ENCODE data around the gene PPFIBP2.

DNA sequence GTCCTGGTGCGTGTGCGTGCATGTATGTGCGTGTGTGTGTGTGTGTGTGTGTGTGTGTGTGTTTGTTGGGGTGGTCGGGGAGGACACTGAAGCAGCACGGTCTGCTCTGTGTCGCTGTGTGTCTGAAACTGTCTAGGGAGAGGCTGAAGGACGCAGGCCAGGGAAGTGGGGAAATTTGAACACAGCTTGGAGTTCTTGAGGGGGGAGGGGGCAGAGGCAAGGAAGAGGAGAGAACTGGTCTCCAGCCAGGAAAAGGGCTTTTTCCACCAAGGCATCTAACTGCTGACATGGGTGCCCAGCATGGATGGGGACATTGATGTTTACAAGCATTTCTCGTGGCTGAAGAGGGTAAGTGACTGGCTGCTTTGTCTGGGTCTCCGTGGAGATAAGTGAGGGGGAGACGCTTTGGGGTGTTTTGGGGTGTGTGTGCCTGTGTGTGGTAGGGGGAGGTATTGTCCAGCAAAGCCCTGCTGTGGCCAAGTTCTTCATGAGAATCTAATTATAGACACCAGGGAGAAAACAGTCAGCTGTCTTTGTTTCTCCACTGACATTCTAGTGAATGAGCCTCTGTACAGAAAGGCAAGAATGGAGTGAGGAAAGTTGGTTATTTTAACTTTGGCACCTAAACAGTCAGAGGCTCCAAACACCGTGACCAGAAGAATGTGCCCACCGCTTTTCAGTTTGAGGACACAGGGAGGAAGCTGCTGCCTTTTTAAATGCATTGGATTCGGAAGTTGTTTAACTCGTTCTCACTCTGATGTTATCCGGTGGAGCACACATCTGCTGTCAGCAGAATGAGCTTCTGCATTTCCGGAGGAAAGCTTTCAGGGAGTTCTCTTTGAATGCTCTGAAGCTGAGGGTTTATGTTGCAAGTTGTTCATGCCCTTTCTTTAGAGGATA is 63.7 kb downstream of the PPFIBP2 start:
- TF ChIP-seq, protein P1, sequence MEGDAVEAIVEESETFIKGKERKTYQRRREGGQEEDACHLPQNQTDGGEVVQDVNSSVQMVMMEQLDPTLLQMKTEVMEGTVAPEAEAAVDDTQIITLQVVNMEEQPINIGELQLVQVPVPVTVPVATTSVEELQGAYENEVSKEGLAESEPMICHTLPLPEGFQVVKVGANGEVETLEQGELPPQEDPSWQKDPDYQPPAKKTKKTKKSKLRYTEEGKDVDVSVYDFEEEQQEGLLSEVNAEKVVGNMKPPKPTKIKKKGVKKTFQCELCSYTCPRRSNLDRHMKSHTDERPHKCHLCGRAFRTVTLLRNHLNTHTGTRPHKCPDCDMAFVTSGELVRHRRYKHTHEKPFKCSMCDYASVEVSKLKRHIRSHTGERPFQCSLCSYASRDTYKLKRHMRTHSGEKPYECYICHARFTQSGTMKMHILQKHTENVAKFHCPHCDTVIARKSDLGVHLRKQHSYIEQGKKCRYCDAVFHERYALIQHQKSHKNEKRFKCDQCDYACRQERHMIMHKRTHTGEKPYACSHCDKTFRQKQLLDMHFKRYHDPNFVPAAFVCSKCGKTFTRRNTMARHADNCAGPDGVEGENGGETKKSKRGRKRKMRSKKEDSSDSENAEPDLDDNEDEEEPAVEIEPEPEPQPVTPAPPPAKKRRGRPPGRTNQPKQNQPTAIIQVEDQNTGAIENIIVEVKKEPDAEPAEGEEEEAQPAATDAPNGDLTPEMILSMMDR (IDR thresholded peaks at IDR 0.05): no peak
- TF ChIP-seq EZH2 (IDR thresholded peaks at IDR 0.05) (no peak), EZH2phosphoT487 (IDR thresholded peaks at IDR 0.05) (no peak)

Measured in neural progenitor cell (in vitro differentiated cells).